K562 (cell line): ENCODE measurements around the gene MRPS15. TPM values are rescaled to one million over a fixed set of nuclear protein-coding genes. Genes with fewer than 3 reads are reported as not detected.
A peak's percentile ranks its signal among the peaks of the same experiment; 100 is the strongest.

Source experiments
- ATAC-seq: fragments of 200-7000 bp; cut with Tn5 transposase; 3 replicates; pipeline ENCODE4 v1.9.1; 2020; ENCODE audit warnings: moderate library complexity
- BruUV-seq: library from RNA; stranded (reverse); fragments of 400-500 nt; replicated peaks from 2 replicates; lab custom pipeline; 2021; lab: Mats Ljungman, UMichigan
- CTCF ChIA-PET: fragments of 300-600 bp; formaldehyde crosslinking; extraction: SDS; loops from one replicate; lab custom pipeline; 2021; ENCODE audit warnings: low intra/inter-chr PET ratio; lab: Yijun Ruan, JAX
- POLR2A ChIA-PET: fragments of 300-600, 350-650 bp; sonication (Branson Sonifier 250); formaldehyde crosslinking; extraction: SDS; loops from one replicate; lab custom pipeline; 2021; ENCODE audit warnings: antibody characterized with exemption, inconsistent platforms; lab: Yijun Ruan, JAX
- DNase-seq, 4 experiments: peaks; one replicate each; pipeline versions ENCODE4 v3.0.0 to v3.0.0-alpha.2; 2011 to 2018; ENCODE audit warnings: low spot score in 3 of 4, mixed read lengths in 3 of 4; ENCODE audit errors: extremely low read depth in 1 of 4
- FAIRE-seq: peaks from 2 replicates; lab custom pipeline; 2011; peaks lifted over from hg19 to GRCh38; lab: Jason Lieb, UNC
- H2AFZ ChIP-seq: 2 replicates; pipeline ENCODE4 v1.6.0; 2011; ENCODE audit warnings: low read depth, low read length, control low read depth, inconsistent platforms
- H3K27ac ChIP-seq: fragments of 200-600 bp; 3 replicates; pipeline ENCODE4 v1.8.0; 2011; ENCODE audit warnings: low read depth, mild to moderate bottlenecking, control low read depth, inconsistent platforms, low read length, moderate library complexity, mixed read lengths; ENCODE audit errors: extremely low read depth
- H3K27me3 ChIP-seq, 2 experiments: fragments of 300-600 bp in 1 of 2; 2 replicates in 1 of 2; 3 replicates in 1 of 2; pipeline versions ENCODE4 v1.6.0 to v1.8.0; 2011; ENCODE audit warnings: inconsistent platforms in 2 of 2, low read length in 2 of 2, mild to moderate bottlenecking in 1 of 2, mixed read lengths in 1 of 2, moderate library complexity in 1 of 2; ENCODE audit not compliant: control insufficient read depth in 2 of 2, insufficient read depth in 2 of 2
- H3K36me3 ChIP-seq: fragments of 300-600 bp; 3 replicates; pipeline ENCODE4 v1.8.0; 2011; ENCODE audit warnings: mild to moderate bottlenecking, low read length, inconsistent platforms; ENCODE audit not compliant: control insufficient read depth, insufficient read depth
- H3K4me1 ChIP-seq, 2 experiments: fragments of 200-600 bp in 1 of 2; replicated peaks in 1 of 2; 2 replicates in 1 of 2; 3 replicates in 1 of 2; pipeline versions ENCODE4 v1.5.1 to v1.8.0; 2011; ENCODE audit warnings: inconsistent platforms in 2 of 2, low read length in 2 of 2, mild to moderate bottlenecking in 1 of 2, mixed read lengths in 1 of 2, moderate library complexity in 1 of 2; ENCODE audit not compliant: control insufficient read depth in 2 of 2, insufficient read depth in 2 of 2
- H3K4me2 ChIP-seq: 2 replicates; pipeline ENCODE4 v1.6.1; 2011; ENCODE audit warnings: low read length, control low read depth, inconsistent platforms, mixed read lengths; ENCODE audit not compliant: insufficient read depth
- H3K4me3 ChIP-seq: fragments of 200-600 bp; sonication (generic), shearing (Covaris generic); 2 replicates; pipeline ENCODE4 v1.5.1; 2016; ENCODE audit warnings: control low read depth, inconsistent platforms
- H3K79me2 ChIP-seq: fragments of 200-600 bp; 3 replicates; pipeline ENCODE4 v1.8.0; 2011; ENCODE audit warnings: low read length, inconsistent platforms; ENCODE audit not compliant: control insufficient read depth, insufficient read depth
- H3K9ac ChIP-seq, 2 experiments: 2 replicates each; pipeline versions ENCODE4 v1.6.0 to v1.6.1; 2011; ENCODE audit warnings: low read depth in 2 of 2, low read length in 2 of 2, control low read depth in 1 of 2, inconsistent platforms in 1 of 2, mild to moderate bottlenecking in 1 of 2, mixed read lengths in 1 of 2; ENCODE audit not compliant: insufficient read depth in 1 of 2
- H3K9me1 ChIP-seq: one replicate; pipeline ENCODE4 v1.6.0; 2011; ENCODE audit warnings: inconsistent platforms, mild to moderate bottlenecking, low read length, moderate library complexity; ENCODE audit not compliant: control insufficient read depth, insufficient read depth
- H3K9me3 ChIP-seq: replicated peaks from 2 replicates; pipeline ENCODE4 v1.5.1; 2011; ENCODE audit warnings: low read depth, low read length, inconsistent platforms; ENCODE audit not compliant: control insufficient read depth, insufficient read depth
- H4K20me1 ChIP-seq: replicated peaks from 2 replicates; pipeline ENCODE4 v1.6.1; 2011; ENCODE audit warnings: low read length, inconsistent platforms, mixed read lengths; ENCODE audit not compliant: control insufficient read depth, insufficient read depth
- BACH1 ChIP-seq: fragments of 200-800 bp; sonication (Bioruptor generic); IDR thresholded peaks from 2 replicates; pipeline ENCODE4 v1.6.1; 2016; ENCODE audit warnings: missing genetic modification characterization, missing compliant biosample characterization
- ELF4 ChIP-seq: fragments of 450-650 bp; formaldehyde crosslinking; IDR thresholded peaks from 2 replicates; pipeline ENCODE4 v1.4.0; 2022; ENCODE audit warnings: missing genetic modification characterization
- ETV6 ChIP-seq, 3 experiments: fragments of 150-350 bp in 1 of 3; sonication (generic) in 1 of 3; formaldehyde crosslinking in 1 of 3; IDR thresholded peaks; 2 replicates each; pipeline versions ENCODE4 v1.6.1 to v1.8.0; 2014 to 2022; ENCODE audit warnings: borderline replicate concordance in 2 of 3, low read depth in 2 of 3, antibody characterized with exemption in 1 of 3, low read length in 1 of 3, mild to moderate bottlenecking in 1 of 3, missing genetic modification reagents in 1 of 3
- HBP1 ChIP-seq: fragments of 450-650 bp; formaldehyde crosslinking; IDR thresholded peaks from 2 replicates; pipeline ENCODE4 v1.4.0; 2022; ENCODE audit warnings: missing genetic modification characterization
- MTA1 ChIP-seq: fragments of 450-650 bp; IDR thresholded peaks from 2 replicates; pipeline ENCODE4 v1.6.1; 2017; ENCODE audit warnings: borderline replicate concordance
- TBP ChIP-seq: optimal IDR thresholded peaks from 2 replicates; pipeline ENCODE3; 2011; ENCODE audit warnings: low read depth, low read length, improper control_type of control experiment
- ZBTB26 ChIP-seq: fragments of 450-650 bp; formaldehyde crosslinking; IDR thresholded peaks from 2 replicates; pipeline ENCODE4 v1.4.0; 2022; ENCODE audit warnings: missing genetic modification characterization
- ZNF512 ChIP-seq: IDR thresholded peaks from 2 replicates; pipeline ENCODE4 v1.6.1; 2016; ENCODE audit warnings: missing genetic modification characterization, missing compliant biosample characterization
- ZSCAN32 ChIP-seq: fragments of 450-650 bp; formaldehyde crosslinking; IDR thresholded peaks from 2 replicates; pipeline ENCODE4 v1.4.0; 2020; ENCODE audit warnings: mild to moderate bottlenecking, moderate library complexity
- WGBS: fragments of 100-300 bp; shearing (Covaris generic); methylation state at CpG from one replicate; pipeline ENCODE4 v1.1.6; 2016; ENCODE audit warnings: low coverage, mixed read lengths; ENCODE audit not compliant: insufficient coverage; ENCODE audit errors: missing lambda C conversion rate; 5-methylcytosine and 5-hydroxymethylcytosine counted together
- in situ Hi-C: fragments of 300-500 bp; cut with MboI; formaldehyde crosslinking; loops from 4 replicates; pipeline ENCODE4 v1.15.0; 2018; ENCODE audit warnings: inconsistent platforms, mixed read lengths
- intact Hi-C: fragments of 100-400 bp; cut with micrococcal nuclease; formaldehyde crosslinking; loops from 2 replicates; pipeline ENCODE4 v1.14.2; 2022
- polyA plus RNA-seq, 8 experiments: library from polyadenylated mRNA; depleted of rRNA in 4 of 8; stranded (reverse) in 5 of 8; unstranded in 3 of 8; fragments of >200 nt; fragmentation: Nextera tagmentation in 2 of 8; fragmentation: Illumina TruSeq in 1 of 8; extraction: Ambion mirVana in 2 of 8; extraction: Trizol in 1 of 8; gene quantifications; 2 replicates each; pipeline versions ENCODE4 v1.2.1 to v1.2.3, GENCODE V29; 2011 to 2014; ENCODE audit warnings: inconsistent platforms in 1 of 8, missing spikeins in 1 of 8
- total RNA-seq, 7 experiments: library from RNA; depleted of rRNA in 6 of 7; stranded (reverse); fragments of >200 nt in 6 of 7; fragmentation: Illumina TruSeq in 2 of 7; extraction: Trizol in 2 of 7; gene quantifications; 2 replicates each; pipeline versions ENCODE4 v1.2.1 to v1.2.3, GENCODE V29; 2011 to 2021; ENCODE audit warnings: low replicate concordance in 1 of 7
- TF ChIP-seq, protein P1 (sequence below), 2 experiments: fragments of 450-650 bp; IDR thresholded peaks; 2 replicates each; pipeline ENCODE4 v1.6.1; 2016
- TF ChIP-seq, protein P2 (sequence below): fragments of 450-650 bp; formaldehyde crosslinking; conservative IDR thresholded peaks from 2 replicates; pipeline ENCODE4 v1.4.0; 2022; ENCODE audit warnings: mild to moderate bottlenecking, missing genetic modification characterization

Gene MRPS15
- total and polyA plus RNA-seq, 9 of the 15 experiments (the other 6 are each of a cell fraction or from before 2014, with no cell fraction given), result 62.9 to 286 (median 149) TPM

DNA sequence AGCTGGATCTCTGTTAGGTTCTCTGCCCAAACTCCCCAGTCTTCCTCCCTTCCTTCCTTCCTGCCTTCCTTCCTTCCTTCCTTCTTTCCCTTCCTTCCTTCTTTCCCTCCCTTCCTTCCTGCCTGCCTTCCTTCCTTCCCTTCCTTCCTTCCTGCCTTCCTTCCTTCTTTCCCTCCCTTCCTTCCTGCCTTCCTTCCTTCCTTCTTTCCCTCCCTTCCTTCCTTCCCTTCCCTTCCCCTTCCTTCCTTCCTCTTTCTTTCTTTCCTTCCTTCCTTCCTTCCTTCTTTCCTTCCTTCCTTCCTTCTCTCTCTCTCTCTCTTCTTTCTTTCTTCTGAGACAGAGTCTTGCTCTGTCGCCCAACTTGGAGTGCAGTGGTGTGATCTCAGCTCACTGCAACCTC is 57.7 kb downstream of the MRPS15 start:
- Histone ChIP-seq H3K9me3 (0 out of 2 replicates have a peak, but pooled peaks cover 3% of the 10 kb centered on the region), H3K79me2 (peaks cover 4% of the 10 kb centered on the region; the same call in 2 of the 3 replicates), H2AFZ (no peak overlapping the region), H3K4me2 (no peak overlapping the region), H3K27me3 (no peaks in the 10 kb centered on the region), H3K4me3 (no peak overlapping the region), H3K27ac (no peak overlapping the region), H3K36me3 (peaks cover 6% of the 10 kb centered on the region; the same call in 1 of the 3 replicates), H3K9ac (no peak overlapping the region), H3K4me1 (peaks cover 6 to 11% of the 10 kb centered on the region in 2 experiments; a peak in 3 of 5 replicates), H3K9me1 (no peaks in the 10 kb centered on the region), H4K20me1 (no peaks in the 10 kb centered on the region)
- 63% methylated on average over 1 of the region's 1 CpG for WGBS
- intact Hi-C loops, result no loop called here
- no TSS peak for BruUV-seq
- ATAC-seq (no peak), FAIRE-seq (no peak), DNase-seq (no peak)
- ChIA-PET POLR2A (interaction anchor here (0.7 to 2.7 kb wide), 3 partner anchors 9 to 22 kb away, joined by 3 to 22 read pairs (median 3); partner anchors contain the start of gene LSM10), CTCF (interaction anchor here (0.6 kb wide), 1 partner anchor 19 kb away, joined by 4 read pairs; no protein-coding TSS in a partner anchor)
- in situ Hi-C loops, result no loop called here
- TF ChIP-seq ELF4 (CRISPR knock-in tag) (peak; percentile 82; the same call in 1 of the 2 replicates), ZBTB26 (0 out of 2 replicates have a peak, but pooled peaks have one; percentile 48), BACH1 (no peak), ZSCAN32 (CRISPR knock-in tag) (no peak), HBP1 (CRISPR knock-in tag) (peak; percentile 73; the same call in 1 of the 2 replicates), ETV6 (IDR thresholded peaks at IDR 0.05; ENCODE audit: borderline replicate concordance in 1 of 2, low read depth in 2 of 2, low read length in 1 of 2) (peak; percentile 50 to 63; a peak in 1 of 4 replicates), ETV6 (CRISPR knock-in tag; IDR thresholded peaks at IDR 0.05; ENCODE audit: borderline replicate concordance) (no peak), MTA1 (peak; percentile 32; the same call in 1 of the 2 replicates), ZNF512 (peak; percentile 85), TBP (no peak)
- TF ChIP-seq, protein P1, sequence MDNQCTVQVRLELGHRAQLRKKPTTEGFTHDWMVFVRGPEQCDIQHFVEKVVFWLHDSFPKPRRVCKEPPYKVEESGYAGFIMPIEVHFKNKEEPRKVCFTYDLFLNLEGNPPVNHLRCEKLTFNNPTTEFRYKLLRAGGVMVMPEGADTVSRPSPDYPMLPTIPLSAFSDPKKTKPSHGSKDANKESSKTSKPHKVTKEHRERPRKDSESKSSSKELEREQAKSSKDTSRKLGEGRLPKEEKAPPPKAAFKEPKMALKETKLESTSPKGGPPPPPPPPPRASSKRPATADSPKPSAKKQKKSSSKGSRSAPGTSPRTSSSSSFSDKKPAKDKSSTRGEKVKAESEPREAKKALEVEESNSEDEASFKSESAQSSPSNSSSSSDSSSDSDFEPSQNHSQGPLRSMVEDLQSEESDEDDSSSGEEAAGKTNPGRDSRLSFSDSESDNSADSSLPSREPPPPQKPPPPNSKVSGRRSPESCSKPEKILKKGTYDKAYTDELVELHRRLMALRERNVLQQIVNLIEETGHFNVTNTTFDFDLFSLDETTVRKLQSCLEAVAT (IDR thresholded peaks at IDR 0.05), result 0 out of 4 replicates have a peak, but pooled peaks of 1 of the 2 experiments have one; percentile 18
- TF ChIP-seq, protein P2, sequence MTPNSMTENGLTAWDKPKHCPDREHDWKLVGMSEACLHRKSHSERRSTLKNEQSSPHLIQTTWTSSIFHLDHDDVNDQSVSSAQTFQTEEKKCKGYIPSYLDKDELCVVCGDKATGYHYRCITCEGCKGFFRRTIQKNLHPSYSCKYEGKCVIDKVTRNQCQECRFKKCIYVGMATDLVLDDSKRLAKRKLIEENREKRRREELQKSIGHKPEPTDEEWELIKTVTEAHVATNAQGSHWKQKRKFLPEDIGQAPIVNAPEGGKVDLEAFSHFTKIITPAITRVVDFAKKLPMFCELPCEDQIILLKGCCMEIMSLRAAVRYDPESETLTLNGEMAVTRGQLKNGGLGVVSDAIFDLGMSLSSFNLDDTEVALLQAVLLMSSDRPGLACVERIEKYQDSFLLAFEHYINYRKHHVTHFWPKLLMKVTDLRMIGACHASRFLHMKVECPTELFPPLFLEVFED (CRISPR knock-in tag), result 0 out of 2 replicates have a peak, but pooled peaks have one; percentile 40
